GM12878 (cell line): ENCODE measurements around the gene FAM3B. TPM values are rescaled to one million over a fixed set of nuclear protein-coding genes. Genes with fewer than 3 reads are reported as not detected.

Experiments
- CBFB ChIP-seq: IDR thresholded peaks from 2 replicates; pipeline ENCODE4 v1.6.1; 2016; ENCODE audit warnings: antibody characterized with exemption, low read depth
- EP300 ChIP-seq, 2 experiments: fragments of 150-350 bp in 1 of 2; IDR thresholded peaks; 2 replicates each; pipeline ENCODE4 v1.6.1; 2011 to 2012; ENCODE audit warnings: low read depth in 2 of 2, low read length in 2 of 2, borderline replicate concordance in 1 of 2, improper control_type of control experiment in 1 of 2, inconsistent platforms in 1 of 2; ENCODE audit not compliant: control insufficient read depth in 1 of 2
- ETV6 ChIP-seq, 2 experiments: fragments of 450-650 bp in 1 of 2; IDR thresholded peaks in 1 of 2; conservative IDR thresholded peaks in 1 of 2; 2 replicates each; pipeline ENCODE4 v1.6.1; 2014; ENCODE audit warnings: antibody characterized with exemption in 1 of 2, borderline replicate concordance in 1 of 2, low read depth in 1 of 2, mild to moderate bottlenecking in 1 of 2, moderate library complexity in 1 of 2
- FOS ChIP-seq: IDR thresholded peaks from 3 replicates; pipeline ENCODE4 v1.6.1; 2011; ENCODE audit warnings: borderline replicate concordance; ENCODE audit not compliant: insufficient read length; ENCODE audit errors: extremely low read depth
- FOXM1 ChIP-seq: IDR thresholded peaks from 2 replicates; pipeline ENCODE4 v1.6.1; 2012; ENCODE audit warnings: low read depth, mild to moderate bottlenecking, inconsistent platforms, low read length, moderate library complexity
- RAD21 ChIP-seq: IDR thresholded peaks from 2 replicates; pipeline ENCODE4 v1.6.1; 2011; ENCODE audit warnings: mild to moderate bottlenecking, low read depth, low read length, moderate library complexity; ENCODE audit not compliant: insufficient read depth
- RB1 ChIP-seq: fragments of 450-650 bp; formaldehyde crosslinking; IDR thresholded peaks from 2 replicates; pipeline ENCODE4 v1.6.1; 2017; ENCODE audit warnings: mild to moderate bottlenecking, borderline replicate concordance
- TAF1 ChIP-seq: IDR thresholded peaks from 2 replicates; pipeline ENCODE4 v1.6.1; 2011; ENCODE audit warnings: mild to moderate bottlenecking, low read depth, low read length, borderline replicate concordance
- polyA plus RNA-seq, 11 experiments: library from polyadenylated mRNA; depleted of rRNA in 4 of 11; unstranded in 6 of 11; stranded (reverse) in 5 of 11; fragments of >200 nt; fragmentation: Nextera tagmentation in 4 of 11; fragmentation: Illumina TruSeq in 1 of 11; extraction: Ambion mirVana in 4 of 11; extraction: Trizol in 1 of 11; gene quantifications; 1 replicate in 1 of 11; 2 replicates in 10 of 11; pipeline versions ENCODE4 v1.2.1 to v1.2.3, GENCODE V29; 2011 to 2016; ENCODE audit warnings: inconsistent platforms in 2 of 11, missing spikeins in 2 of 11, low read depth in 1 of 11
- total RNA-seq, 4 experiments: library from RNA; depleted of rRNA in 3 of 4; stranded (reverse); fragments of >200 nt in 3 of 4; fragmentation: Illumina TruSeq in 1 of 4; extraction: Trizol in 1 of 4; gene quantifications; 2 replicates each; pipeline versions ENCODE4 v1.2.1 to v1.2.3, GENCODE V29; 2013 to 2021
- TF ChIP-seq, protein P1 (sequence below): fragments of 450-650 bp; formaldehyde crosslinking; IDR thresholded peaks from 2 replicates; pipeline ENCODE4 v1.4.0; 2022; ENCODE audit warnings: mild to moderate bottlenecking, moderate library complexity
- TF ChIP-seq, protein P2 (sequence below): IDR thresholded peaks from 2 replicates; pipeline ENCODE4 v1.6.1; 2012; ENCODE audit warnings: low read depth, low read length, improper control_type of control experiment

Gene FAM3B
- total and polyA plus RNA-seq, 10 of the 15 experiments (the other 5 are each of a cell fraction or from before 2014, with no cell fraction given) = 0.12 TPM; not detected in 9

DNA sequence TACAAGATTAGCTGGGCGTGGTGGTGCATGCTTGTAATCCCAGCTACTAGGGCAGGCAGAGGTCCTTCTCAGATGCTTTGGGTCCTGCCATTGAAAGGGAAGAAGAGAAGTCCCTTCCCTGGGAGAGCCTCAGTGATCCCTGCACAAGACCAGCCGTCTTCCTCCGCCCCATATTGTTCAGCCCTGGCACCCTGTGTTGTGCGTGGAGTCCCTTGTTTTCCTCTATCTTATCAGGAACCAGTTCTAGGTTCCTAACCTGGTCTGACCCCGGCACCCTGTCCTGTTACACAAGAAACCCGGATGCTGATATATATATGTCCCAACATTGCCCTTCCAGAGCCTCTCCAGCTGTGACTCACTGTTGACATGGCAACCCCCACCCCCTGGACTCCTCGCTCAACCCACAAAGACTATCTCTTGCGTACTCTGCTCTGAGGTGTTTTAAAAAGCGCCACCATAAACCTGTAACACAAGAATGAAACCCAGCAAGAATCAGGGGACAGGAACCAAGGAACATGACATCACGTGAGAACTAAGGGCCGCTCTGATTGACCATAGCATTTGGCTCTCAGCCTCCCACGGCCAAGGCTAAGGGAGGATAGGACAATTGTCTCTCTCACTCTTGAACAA lies 50.0 kb downstream of the FAM3B start (continued):
- 0 out of 4 replicates have a peak, but pooled peaks of 1 of the 2 experiments have one; percentile 25 for TF ChIP-seq EP300 (IDR thresholded peaks at IDR 0.05; ENCODE audit: borderline replicate concordance in 1 of 2, control insufficient read depth in 1 of 2, low read depth in 2 of 2, low read length in 2 of 2)
- TF ChIP-seq ETV6 (conservative IDR thresholded peaks at IDR 0.05 in 1 of 2, IDR thresholded peaks at IDR 0.05 in 1 of 2; ENCODE audit: borderline replicate concordance in 1 of 2, low read depth in 1 of 2) = no peak
- no peak for TF ChIP-seq RAD21
- TF ChIP-seq, protein P1, sequence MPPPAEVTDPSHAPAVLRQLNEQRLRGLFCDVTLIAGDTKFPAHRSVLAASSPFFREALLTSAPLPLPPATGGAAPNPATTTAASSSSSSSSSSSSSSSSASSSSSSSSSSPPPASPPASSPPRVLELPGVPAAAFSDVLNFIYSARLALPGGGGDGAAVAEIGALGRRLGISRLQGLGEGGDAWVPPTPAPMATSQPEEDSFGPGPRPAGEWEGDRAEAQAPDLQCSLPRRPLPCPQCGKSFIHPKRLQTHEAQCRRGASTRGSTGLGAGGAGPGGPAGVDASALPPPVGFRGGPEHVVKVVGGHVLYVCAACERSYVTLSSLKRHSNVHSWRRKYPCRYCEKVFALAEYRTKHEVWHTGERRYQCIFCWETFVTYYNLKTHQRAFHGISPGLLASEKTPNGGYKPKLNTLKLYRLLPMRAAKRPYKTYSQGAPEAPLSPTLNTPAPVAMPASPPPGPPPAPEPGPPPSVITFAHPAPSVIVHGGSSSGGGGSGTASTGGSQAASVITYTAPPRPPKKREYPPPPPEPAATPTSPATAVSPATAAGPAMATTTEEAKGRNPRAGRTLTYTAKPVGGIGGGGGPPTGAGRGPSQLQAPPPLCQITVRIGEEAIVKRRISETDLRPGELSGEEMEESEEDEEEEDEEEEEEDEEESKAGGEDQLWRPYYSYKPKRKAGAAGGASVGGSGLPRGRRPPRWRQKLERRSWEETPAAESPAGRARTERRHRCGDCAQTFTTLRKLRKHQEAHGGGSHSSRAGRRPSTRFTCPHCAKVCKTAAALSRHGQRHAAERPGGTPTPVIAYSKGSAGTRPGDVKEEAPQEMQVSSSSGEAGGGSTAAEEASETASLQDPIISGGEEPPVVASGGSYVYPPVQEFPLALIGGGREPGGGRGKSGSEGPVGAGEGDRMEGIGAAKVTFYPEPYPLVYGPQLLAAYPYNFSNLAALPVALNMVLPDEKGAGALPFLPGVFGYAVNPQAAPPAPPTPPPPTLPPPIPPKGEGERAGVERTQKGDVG (CRISPR knock-in tag) = no peak
- TF ChIP-seq FOS = no peak
- TF ChIP-seq FOXM1 = no peak
- TF ChIP-seq RB1 = 0 out of 2 replicates have a peak, but pooled peaks have one; percentile 19
- TF ChIP-seq, protein P2, sequence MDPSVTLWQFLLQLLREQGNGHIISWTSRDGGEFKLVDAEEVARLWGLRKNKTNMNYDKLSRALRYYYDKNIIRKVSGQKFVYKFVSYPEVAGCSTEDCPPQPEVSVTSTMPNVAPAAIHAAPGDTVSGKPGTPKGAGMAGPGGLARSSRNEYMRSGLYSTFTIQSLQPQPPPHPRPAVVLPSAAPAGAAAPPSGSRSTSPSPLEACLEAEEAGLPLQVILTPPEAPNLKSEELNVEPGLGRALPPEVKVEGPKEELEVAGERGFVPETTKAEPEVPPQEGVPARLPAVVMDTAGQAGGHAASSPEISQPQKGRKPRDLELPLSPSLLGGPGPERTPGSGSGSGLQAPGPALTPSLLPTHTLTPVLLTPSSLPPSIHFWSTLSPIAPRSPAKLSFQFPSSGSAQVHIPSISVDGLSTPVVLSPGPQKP = no peak
- no peak for TF ChIP-seq CBFB
- TF ChIP-seq TAF1 = peak; percentile 56
- TF ChIP-seq, all 136 proteins: peak for 27
